NK-92 (cell line): Measurements from ENCODE around the gene CHST2.
"Not testable (repeated sequence)": the region's sequence is repeated elsewhere in the genome, so short reads cannot be mapped to it uniquely, and the experiment has no call there.

Experiments used
- DNase-seq: peaks from one replicate; lab custom pipeline; 2025; ENCODE audit not compliant: unreplicated experiment; lab: John Stamatoyannopoulos, UW

The CHST2 gene

GRCh38 chr3:143165612-143166285 is 46.2 kb downstream of the CHST2 start:
- DNase-seq = not testable (repeated sequence)

- no peak for DNase-seq
Observed at GRCh38 chr3:143166376-143166775, 46.8 kb downstream of the CHST2 start.

- DNase-seq = no peak
Observed at GRCh38 chr3:143167969-143168854, 48.6 kb downstream of the CHST2 start.

- DNase-seq = no peak
Observed at GRCh38 chr3:143168855-143169192, 49.3 kb downstream of the CHST2 start.

GRCh38 chr3:143170074-143170473 is 50.5 kb downstream of the CHST2 start:
- no peak for DNase-seq

- DNase-seq = no peak
Observed at GRCh38 chr3:143170676-143171075, 51.1 kb downstream of the CHST2 start.

GRCh38 chr3:143171141-143171980 is 51.8 kb downstream of the CHST2 start:
- no peak for DNase-seq

- DNase-seq = no peak
Observed at GRCh38 chr3:143172062-143172794, 52.7 kb downstream of the CHST2 start.

GRCh38 chr3:143172795-143173145 is 53.2 kb downstream of the CHST2 start:
- no peak for DNase-seq

- no peak for DNase-seq
Observed at GRCh38 chr3:143173242-143173641, 53.7 kb downstream of the CHST2 start.
